WTC11 (cell line): ENCODE measurements around the gene RPTOR. TPM values are rescaled to one million over a fixed set of nuclear protein-coding genes. Genes with fewer than 3 reads are reported as not detected.

Experiments
- ATAC-seq: fragments of 200-7000 bp; cut with Tn5 transposase; 2 replicates; pipeline ENCODE4 v1.10.0; 2021; ENCODE audit warnings: mild to moderate bottlenecking, moderate library complexity
- CTCF ChIA-PET: fragments of 300-600 bp; sonication (Branson Sonifier 250); formaldehyde crosslinking; loops from one replicate; lab custom pipeline; 2021; ENCODE audit warnings: antibody characterized with exemption; lab: Charles Lee
- POLR2A ChIA-PET: fragments of 350-600 bp; sonication (Branson Sonifier 250); formaldehyde crosslinking; loops from one replicate; lab custom pipeline; 2021; ENCODE audit warnings: antibody characterized with exemption; lab: Charles Lee
- DNase-seq: peaks from one replicate; pipeline ENCODE4 v3.0.0; 2021; ENCODE audit warnings: low spot score
- H3K27ac Mint-ChIP-seq: 2 replicates; pipeline ENCODE4 v1.8.0; 2021; ENCODE audit warnings: mixed read lengths
- H3K27me3 Mint-ChIP-seq: 2 replicates; pipeline ENCODE4 v1.8.0; 2021; ENCODE audit warnings: low read depth, mild to moderate bottlenecking, moderate library complexity, mixed read lengths
- H3K36me3 Mint-ChIP-seq: 2 replicates; pipeline ENCODE4 v1.8.0; 2021; ENCODE audit warnings: mixed read lengths
- H3K4me1 Mint-ChIP-seq: 2 replicates; pipeline ENCODE4 v1.8.0; 2022; ENCODE audit warnings: mixed read lengths
- H3K4me3 Mint-ChIP-seq: 2 replicates; pipeline ENCODE4 v1.8.0; 2021; ENCODE audit warnings: mild to moderate bottlenecking, moderate library complexity, mixed read lengths
- H3K9me3 Mint-ChIP-seq: 2 replicates; pipeline ENCODE4 v1.8.0; 2021; ENCODE audit warnings: mixed read lengths
- ELF4 ChIP-seq: sonication (generic); formaldehyde crosslinking; IDR thresholded peaks from 2 replicates; pipeline ENCODE4 v1.8.1; 2022; ENCODE audit warnings: low read depth, mild to moderate bottlenecking, moderate library complexity, missing genetic modification reagents
- ESRRA ChIP-seq: sonication (generic); formaldehyde crosslinking; IDR thresholded peaks from 2 replicates; pipeline ENCODE4 v1.8.1; 2022; ENCODE audit warnings: mild to moderate bottlenecking, missing genetic modification reagents, borderline replicate concordance
- FOXJ3 ChIP-seq: sonication (generic); formaldehyde crosslinking; IDR thresholded peaks from 2 replicates; pipeline ENCODE4 v1.9.0; 2021; ENCODE audit warnings: missing genetic modification reagents, mild to moderate bottlenecking, borderline replicate concordance
- FOXP1 ChIP-seq: sonication (generic); formaldehyde crosslinking; IDR thresholded peaks from 2 replicates; pipeline ENCODE4 v1.8.0; 2022; ENCODE audit warnings: missing genetic modification reagents, mild to moderate bottlenecking, moderate library complexity, borderline replicate concordance
- KAT7 ChIP-seq: sonication (generic); formaldehyde crosslinking; IDR thresholded peaks from 2 replicates; pipeline ENCODE4 v1.8.1; 2023; ENCODE audit warnings: missing genetic modification reagents, mild to moderate bottlenecking, borderline replicate concordance
- ZNF317 ChIP-seq: sonication (generic); formaldehyde crosslinking; IDR thresholded peaks from 2 replicates; pipeline ENCODE4 v1.8.1; 2023; ENCODE audit warnings: low read depth, mild to moderate bottlenecking, moderate library complexity, missing genetic modification reagents, borderline replicate concordance
- ZNF396 ChIP-seq: fragments of 250-450 bp; sonication (Bioruptor Pico); IDR thresholded peaks from 2 replicates; pipeline ENCODE4 v1.8.0; 2021; ENCODE audit warnings: mild to moderate bottlenecking, moderate library complexity, borderline replicate concordance
- total RNA-seq: library from RNA; stranded (reverse); gene quantifications from 3 replicates; pipeline ENCODE4 v1.2.3, GENCODE V29; 2021
- TF ChIP-seq, protein P1 (sequence below): sonication (generic); formaldehyde crosslinking; IDR thresholded peaks from 2 replicates; pipeline ENCODE4 v1.8.1; 2023; ENCODE audit warnings: mild to moderate bottlenecking, missing genetic modification reagents
- TF ChIP-seq, protein P2 (sequence below): fragments of 250-450 bp; sonication (Bioruptor Pico); IDR thresholded peaks from 2 replicates; pipeline ENCODE4 v1.8.0; 2021; ENCODE audit warnings: mild to moderate bottlenecking
- TF ChIP-seq, protein P3 (sequence below): sonication (generic); formaldehyde crosslinking; IDR thresholded peaks from 2 replicates; pipeline ENCODE4 v1.8.1; 2022; ENCODE audit warnings: missing genetic modification reagents, borderline replicate concordance
- TF ChIP-seq, protein P4 (sequence below): sonication (generic); formaldehyde crosslinking; IDR thresholded peaks from 2 replicates; pipeline ENCODE4 v1.8.0; 2023; ENCODE audit warnings: missing genetic modification reagents, mild to moderate bottlenecking, borderline replicate concordance
- TF ChIP-seq, protein P5 (sequence below): sonication (generic); formaldehyde crosslinking; conservative IDR thresholded peaks from 2 replicates; pipeline ENCODE4 v1.8.1; 2023; ENCODE audit warnings: mild to moderate bottlenecking, low read depth, missing genetic modification reagents, moderate library complexity
- TF ChIP-seq, protein P6 (sequence below): fragments of 250-450 bp; sonication (Bioruptor Pico); IDR thresholded peaks from 2 replicates; pipeline ENCODE4 v1.9.0; 2021; ENCODE audit warnings: mild to moderate bottlenecking

RPTOR gene
- total RNA-seq, 1 experiment from 2014 or later, result 41.0 TPM

DNA sequence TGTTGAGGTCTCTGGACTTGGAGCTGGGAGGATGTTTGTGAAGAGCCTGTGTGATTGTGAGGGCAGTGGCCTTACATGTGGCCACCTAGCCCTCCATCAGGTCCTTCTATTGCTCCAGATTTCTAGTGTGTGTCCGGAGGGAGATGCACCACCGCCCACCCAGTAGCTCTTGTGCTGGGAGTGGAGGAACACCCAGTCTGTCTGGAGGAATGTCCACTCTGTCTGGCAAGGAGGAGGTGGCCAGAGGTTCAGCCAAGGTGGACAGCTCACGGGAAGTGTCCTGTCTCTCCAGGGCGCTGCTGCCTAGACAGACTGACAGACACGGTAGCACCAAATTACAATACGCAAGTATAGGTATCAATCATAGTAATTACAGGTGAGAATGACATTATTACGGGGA is 10.6 kb downstream of the RPTOR start:
- peaks cover 7% of the 10 kb centered on the region; the same call in 1 of the 2 replicates for H3K27me3 Mint-ChIP-seq
- TF ChIP-seq, protein P1, sequence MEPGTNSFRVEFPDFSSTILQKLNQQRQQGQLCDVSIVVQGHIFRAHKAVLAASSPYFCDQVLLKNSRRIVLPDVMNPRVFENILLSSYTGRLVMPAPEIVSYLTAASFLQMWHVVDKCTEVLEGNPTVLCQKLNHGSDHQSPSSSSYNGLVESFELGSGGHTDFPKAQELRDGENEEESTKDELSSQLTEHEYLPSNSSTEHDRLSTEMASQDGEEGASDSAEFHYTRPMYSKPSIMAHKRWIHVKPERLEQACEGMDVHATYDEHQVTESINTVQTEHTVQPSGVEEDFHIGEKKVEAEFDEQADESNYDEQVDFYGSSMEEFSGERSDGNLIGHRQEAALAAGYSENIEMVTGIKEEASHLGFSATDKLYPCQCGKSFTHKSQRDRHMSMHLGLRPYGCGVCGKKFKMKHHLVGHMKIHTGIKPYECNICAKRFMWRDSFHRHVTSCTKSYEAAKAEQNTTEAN (CRISPR knock-in tag), result no peak
- TF ChIP-seq, protein P2, sequence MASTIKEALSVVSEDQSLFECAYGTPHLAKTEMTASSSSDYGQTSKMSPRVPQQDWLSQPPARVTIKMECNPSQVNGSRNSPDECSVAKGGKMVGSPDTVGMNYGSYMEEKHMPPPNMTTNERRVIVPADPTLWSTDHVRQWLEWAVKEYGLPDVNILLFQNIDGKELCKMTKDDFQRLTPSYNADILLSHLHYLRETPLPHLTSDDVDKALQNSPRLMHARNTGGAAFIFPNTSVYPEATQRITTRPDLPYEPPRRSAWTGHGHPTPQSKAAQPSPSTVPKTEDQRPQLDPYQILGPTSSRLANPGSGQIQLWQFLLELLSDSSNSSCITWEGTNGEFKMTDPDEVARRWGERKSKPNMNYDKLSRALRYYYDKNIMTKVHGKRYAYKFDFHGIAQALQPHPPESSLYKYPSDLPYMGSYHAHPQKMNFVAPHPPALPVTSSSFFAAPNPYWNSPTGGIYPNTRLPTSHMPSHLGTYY (CRISPR knock-in tag), result no peak
- TF ChIP-seq, protein P3, sequence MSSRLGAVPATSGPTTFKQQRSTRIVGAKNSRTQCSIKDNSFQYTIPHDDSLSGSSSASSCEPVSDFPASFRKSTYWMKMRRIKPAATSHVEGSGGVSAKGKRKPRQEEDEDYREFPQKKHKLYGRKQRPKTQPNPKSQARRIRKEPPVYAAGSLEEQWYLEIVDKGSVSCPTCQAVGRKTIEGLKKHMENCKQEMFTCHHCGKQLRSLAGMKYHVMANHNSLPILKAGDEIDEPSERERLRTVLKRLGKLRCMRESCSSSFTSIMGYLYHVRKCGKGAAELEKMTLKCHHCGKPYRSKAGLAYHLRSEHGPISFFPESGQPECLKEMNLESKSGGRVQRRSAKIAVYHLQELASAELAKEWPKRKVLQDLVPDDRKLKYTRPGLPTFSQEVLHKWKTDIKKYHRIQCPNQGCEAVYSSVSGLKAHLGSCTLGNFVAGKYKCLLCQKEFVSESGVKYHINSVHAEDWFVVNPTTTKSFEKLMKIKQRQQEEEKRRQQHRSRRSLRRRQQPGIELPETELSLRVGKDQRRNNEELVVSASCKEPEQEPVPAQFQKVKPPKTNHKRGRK (CRISPR knock-in tag), result no peak
- no peak for TF ChIP-seq ELF4
- no peak for TF ChIP-seq ZNF317 (CRISPR knock-in tag)
- TF ChIP-seq, protein P4, sequence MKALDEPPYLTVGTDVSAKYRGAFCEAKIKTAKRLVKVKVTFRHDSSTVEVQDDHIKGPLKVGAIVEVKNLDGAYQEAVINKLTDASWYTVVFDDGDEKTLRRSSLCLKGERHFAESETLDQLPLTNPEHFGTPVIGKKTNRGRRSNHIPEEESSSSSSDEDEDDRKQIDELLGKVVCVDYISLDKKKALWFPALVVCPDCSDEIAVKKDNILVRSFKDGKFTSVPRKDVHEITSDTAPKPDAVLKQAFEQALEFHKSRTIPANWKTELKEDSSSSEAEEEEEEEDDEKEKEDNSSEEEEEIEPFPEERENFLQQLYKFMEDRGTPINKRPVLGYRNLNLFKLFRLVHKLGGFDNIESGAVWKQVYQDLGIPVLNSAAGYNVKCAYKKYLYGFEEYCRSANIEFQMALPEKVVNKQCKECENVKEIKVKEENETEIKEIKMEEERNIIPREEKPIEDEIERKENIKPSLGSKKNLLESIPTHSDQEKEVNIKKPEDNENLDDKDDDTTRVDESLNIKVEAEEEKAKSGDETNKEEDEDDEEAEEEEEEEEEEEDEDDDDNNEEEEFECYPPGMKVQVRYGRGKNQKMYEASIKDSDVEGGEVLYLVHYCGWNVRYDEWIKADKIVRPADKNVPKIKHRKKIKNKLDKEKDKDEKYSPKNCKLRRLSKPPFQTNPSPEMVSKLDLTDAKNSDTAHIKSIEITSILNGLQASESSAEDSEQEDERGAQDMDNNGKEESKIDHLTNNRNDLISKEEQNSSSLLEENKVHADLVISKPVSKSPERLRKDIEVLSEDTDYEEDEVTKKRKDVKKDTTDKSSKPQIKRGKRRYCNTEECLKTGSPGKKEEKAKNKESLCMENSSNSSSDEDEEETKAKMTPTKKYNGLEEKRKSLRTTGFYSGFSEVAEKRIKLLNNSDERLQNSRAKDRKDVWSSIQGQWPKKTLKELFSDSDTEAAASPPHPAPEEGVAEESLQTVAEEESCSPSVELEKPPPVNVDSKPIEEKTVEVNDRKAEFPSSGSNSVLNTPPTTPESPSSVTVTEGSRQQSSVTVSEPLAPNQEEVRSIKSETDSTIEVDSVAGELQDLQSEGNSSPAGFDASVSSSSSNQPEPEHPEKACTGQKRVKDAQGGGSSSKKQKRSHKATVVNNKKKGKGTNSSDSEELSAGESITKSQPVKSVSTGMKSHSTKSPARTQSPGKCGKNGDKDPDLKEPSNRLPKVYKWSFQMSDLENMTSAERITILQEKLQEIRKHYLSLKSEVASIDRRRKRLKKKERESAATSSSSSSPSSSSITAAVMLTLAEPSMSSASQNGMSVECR (CRISPR knock-in tag), result no peak
- TF ChIP-seq ZNF396 (CRISPR knock-in tag), result no peak
- TF ChIP-seq KAT7 (CRISPR knock-in tag), result no peak
- TF ChIP-seq FOXJ3 (CRISPR knock-in tag), result no peak
- TF ChIP-seq, protein P5, sequence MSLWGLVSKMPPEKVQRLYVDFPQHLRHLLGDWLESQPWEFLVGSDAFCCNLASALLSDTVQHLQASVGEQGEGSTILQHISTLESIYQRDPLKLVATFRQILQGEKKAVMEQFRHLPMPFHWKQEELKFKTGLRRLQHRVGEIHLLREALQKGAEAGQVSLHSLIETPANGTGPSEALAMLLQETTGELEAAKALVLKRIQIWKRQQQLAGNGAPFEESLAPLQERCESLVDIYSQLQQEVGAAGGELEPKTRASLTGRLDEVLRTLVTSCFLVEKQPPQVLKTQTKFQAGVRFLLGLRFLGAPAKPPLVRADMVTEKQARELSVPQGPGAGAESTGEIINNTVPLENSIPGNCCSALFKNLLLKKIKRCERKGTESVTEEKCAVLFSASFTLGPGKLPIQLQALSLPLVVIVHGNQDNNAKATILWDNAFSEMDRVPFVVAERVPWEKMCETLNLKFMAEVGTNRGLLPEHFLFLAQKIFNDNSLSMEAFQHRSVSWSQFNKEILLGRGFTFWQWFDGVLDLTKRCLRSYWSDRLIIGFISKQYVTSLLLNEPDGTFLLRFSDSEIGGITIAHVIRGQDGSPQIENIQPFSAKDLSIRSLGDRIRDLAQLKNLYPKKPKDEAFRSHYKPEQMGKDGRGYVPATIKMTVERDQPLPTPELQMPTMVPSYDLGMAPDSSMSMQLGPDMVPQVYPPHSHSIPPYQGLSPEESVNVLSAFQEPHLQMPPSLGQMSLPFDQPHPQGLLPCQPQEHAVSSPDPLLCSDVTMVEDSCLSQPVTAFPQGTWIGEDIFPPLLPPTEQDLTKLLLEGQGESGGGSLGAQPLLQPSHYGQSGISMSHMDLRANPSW (CRISPR knock-in tag), result no peak
- no peak for TF ChIP-seq ESRRA (CRISPR knock-in tag)
- no peak for TF ChIP-seq FOXP1
- TF ChIP-seq, protein P6, sequence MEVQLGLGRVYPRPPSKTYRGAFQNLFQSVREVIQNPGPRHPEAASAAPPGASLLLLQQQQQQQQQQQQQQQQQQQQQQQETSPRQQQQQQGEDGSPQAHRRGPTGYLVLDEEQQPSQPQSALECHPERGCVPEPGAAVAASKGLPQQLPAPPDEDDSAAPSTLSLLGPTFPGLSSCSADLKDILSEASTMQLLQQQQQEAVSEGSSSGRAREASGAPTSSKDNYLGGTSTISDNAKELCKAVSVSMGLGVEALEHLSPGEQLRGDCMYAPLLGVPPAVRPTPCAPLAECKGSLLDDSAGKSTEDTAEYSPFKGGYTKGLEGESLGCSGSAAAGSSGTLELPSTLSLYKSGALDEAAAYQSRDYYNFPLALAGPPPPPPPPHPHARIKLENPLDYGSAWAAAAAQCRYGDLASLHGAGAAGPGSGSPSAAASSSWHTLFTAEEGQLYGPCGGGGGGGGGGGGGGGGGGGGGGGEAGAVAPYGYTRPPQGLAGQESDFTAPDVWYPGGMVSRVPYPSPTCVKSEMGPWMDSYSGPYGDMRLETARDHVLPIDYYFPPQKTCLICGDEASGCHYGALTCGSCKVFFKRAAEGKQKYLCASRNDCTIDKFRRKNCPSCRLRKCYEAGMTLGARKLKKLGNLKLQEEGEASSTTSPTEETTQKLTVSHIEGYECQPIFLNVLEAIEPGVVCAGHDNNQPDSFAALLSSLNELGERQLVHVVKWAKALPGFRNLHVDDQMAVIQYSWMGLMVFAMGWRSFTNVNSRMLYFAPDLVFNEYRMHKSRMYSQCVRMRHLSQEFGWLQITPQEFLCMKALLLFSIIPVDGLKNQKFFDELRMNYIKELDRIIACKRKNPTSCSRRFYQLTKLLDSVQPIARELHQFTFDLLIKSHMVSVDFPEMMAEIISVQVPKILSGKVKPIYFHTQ (CRISPR knock-in tag), result no peak
- TF ChIP-seq, all 79 proteins: peak for 0
- Mint-ChIP-seq H3K27ac (no peak overlapping the region), H3K9me3 (no peaks in the 10 kb centered on the region), H3K36me3 (no peaks in the 10 kb centered on the region), H3K4me1 (peaks cover 2% of the 10 kb centered on the region; the same call in 1 of the 2 replicates), H3K4me3 (no peak overlapping the region)
- ATAC-seq (no peak), DNase-seq (no peak)
- POLR2A ChIA-PET, result no interaction called here
- CTCF ChIA-PET, result interaction anchor here (1.3 kb wide), 1 partner anchor 20 kb away, joined by 3 read pairs; no protein-coding TSS in a partner anchor
